GM12878 (cell line): ENCODE measurements around the gene HPS5.

ENCODE experiments used
- ATF3 ChIP-seq: IDR thresholded peaks from 2 replicates; pipeline ENCODE4 v1.6.1; 2011; ENCODE audit warnings: low read depth, mild to moderate bottlenecking, low read length, moderate library complexity, borderline replicate concordance; ENCODE audit errors: extremely low read depth
- CBX3 ChIP-seq: fragments of 200-600 bp; sonication (generic); IDR thresholded peaks from 2 replicates; pipeline ENCODE4 v1.6.1; 2016; ENCODE audit warnings: low read depth, borderline replicate concordance
- CREB1 ChIP-seq: IDR thresholded peaks from 2 replicates; pipeline ENCODE4 v1.6.1; 2012; ENCODE audit warnings: low read depth, mild to moderate bottlenecking, inconsistent platforms
- EZH2 ChIP-seq: IDR thresholded peaks from 2 replicates; pipeline ENCODE4 v1.6.1; 2012; ENCODE audit warnings: low read depth, mild to moderate bottlenecking, control low read depth, inconsistent platforms, low read length, borderline replicate concordance; ENCODE audit not compliant: control insufficient read depth
- RBBP5 ChIP-seq: fragments of 200-600 bp; sonication (generic); conservative IDR thresholded peaks from 2 replicates; pipeline ENCODE4 v1.6.1; 2016
- RELB ChIP-seq: fragments of 450-650 bp; IDR thresholded peaks from 2 replicates; pipeline ENCODE4 v1.6.1; 2017; ENCODE audit warnings: low read depth, mild to moderate bottlenecking, moderate library complexity
- TAF1 ChIP-seq: IDR thresholded peaks from 2 replicates; pipeline ENCODE4 v1.6.1; 2011; ENCODE audit warnings: mild to moderate bottlenecking, low read depth, low read length, borderline replicate concordance
- USF1 ChIP-seq: IDR thresholded peaks from 2 replicates; pipeline ENCODE4 v1.6.1; 2011; ENCODE audit warnings: borderline replicate concordance, low read depth, mild to moderate bottlenecking, moderate library complexity, mixed read lengths, low read length; ENCODE audit not compliant: insufficient read depth; ENCODE audit errors: extremely low read length

- no peak for TF ChIP-seq CREB1
- TF ChIP-seq EZH2: no peak
- TF ChIP-seq ATF3: no peak
- no peak for TF ChIP-seq RBBP5
- TF ChIP-seq USF1: no peak
- TF ChIP-seq TAF1: no peak
- no peak for TF ChIP-seq RELB
- TF ChIP-seq CBX3: no peak
Observed at GRCh38 chr11:18308242-18308641, 13.7 kb downstream of the HPS5 start.
